GM18861 (cell line): ENCODE measurements around the gene PODN.

ENCODE experiments used
- ATAC-seq: cut with Tn5 transposase; IDR thresholded peaks from one replicate; pipeline ENCODE4 v1.9.1; 2021; ENCODE audit not compliant: unreplicated experiment

The PODN gene

GRCh38 chr1:53050310-53050709, 11.7 kb upstream of the PODN start:
- no peak for ATAC-seq

GRCh38 chr1:53051676-53052075, 10.3 kb upstream of the PODN start:
- no peak for ATAC-seq

- ATAC-seq: no peak
Observed at GRCh38 chr1:53057127-53057526, 4.9 kb upstream of the PODN start.

GRCh38 chr1:53060579-53060978, 1.4 kb upstream of the PODN start:
- ATAC-seq: no peak

- ATAC-seq: no peak
Observed at GRCh38 chr1:53061123-53061858, 722 bp upstream of the PODN start.

- no peak for ATAC-seq
Observed at GRCh38 chr1:53062708-53063591, 937 bp downstream of the PODN start.

GRCh38 chr1:53063744-53064515, 1.9 kb downstream of the PODN start:
- no peak for ATAC-seq

GRCh38 chr1:53065391-53065790, 3.4 kb downstream of the PODN start:
- ATAC-seq: no peak

GRCh38 chr1:53066488-53066887, 4.5 kb downstream of the PODN start:
- ATAC-seq: no peak

- no peak for ATAC-seq
Observed at GRCh38 chr1:53066891-53067738, 5.1 kb downstream of the PODN start.

GRCh38 chr1:53067886-53068285, 5.9 kb downstream of the PODN start:
- no peak for ATAC-seq

GRCh38 chr1:53068314-53069099, 6.5 kb downstream of the PODN start:
- no peak for ATAC-seq

GRCh38 chr1:53069265-53069662, 7.3 kb downstream of the PODN start:
- no peak for ATAC-seq

GRCh38 chr1:53069663-53070327, 7.8 kb downstream of the PODN start:
- ATAC-seq: no peak

GRCh38 chr1:53070621-53071020, 8.6 kb downstream of the PODN start:
- ATAC-seq: no peak

GRCh38 chr1:53071167-53071865, 9.3 kb downstream of the PODN start:
- no peak for ATAC-seq

- no peak for ATAC-seq
Observed at GRCh38 chr1:53071915-53072314, 9.9 kb downstream of the PODN start.

- ATAC-seq: no peak
Observed at GRCh38 chr1:53073287-53073686, 11.3 kb downstream of the PODN start.

- ATAC-seq: no peak
Observed at GRCh38 chr1:53073868-53074311, 11.9 kb downstream of the PODN start.
